NB4 (cell line): ENCODE data around the gene MYO15A.

ENCODE experiments used
- DNase-seq: peaks from one replicate; pipeline ENCODE4 v3.0.0; 2010; ENCODE audit warnings: low read depth
- H3K4me3 ChIP-seq: one replicate; pipeline ENCODE4 v1.5.1; 2011; ENCODE audit warnings: mild to moderate bottlenecking, low read depth, low read length, moderate library complexity
- MYC ChIP-seq: IDR thresholded peaks from 2 replicates; pipeline ENCODE4 v1.6.1; 2011; ENCODE audit warnings: low read depth, low read length
- POLR2A ChIP-seq: IDR thresholded peaks from 2 replicates; pipeline ENCODE4 v1.6.1; 2011; ENCODE audit warnings: mild to moderate bottlenecking; ENCODE audit not compliant: insufficient read length; ENCODE audit errors: extremely low read depth
- TF ChIP-seq, protein P1 (sequence below): IDR thresholded peaks from 2 replicates; pipeline ENCODE4 v1.6.1; 2011; ENCODE audit warnings: low read depth, low read length
- TF ChIP-seq, protein P2 (sequence below): IDR thresholded peaks from one replicate; pipeline ENCODE4 v1.5.1; 2012; ENCODE audit warnings: low read depth, low read length

Gene MYO15A

DNA sequence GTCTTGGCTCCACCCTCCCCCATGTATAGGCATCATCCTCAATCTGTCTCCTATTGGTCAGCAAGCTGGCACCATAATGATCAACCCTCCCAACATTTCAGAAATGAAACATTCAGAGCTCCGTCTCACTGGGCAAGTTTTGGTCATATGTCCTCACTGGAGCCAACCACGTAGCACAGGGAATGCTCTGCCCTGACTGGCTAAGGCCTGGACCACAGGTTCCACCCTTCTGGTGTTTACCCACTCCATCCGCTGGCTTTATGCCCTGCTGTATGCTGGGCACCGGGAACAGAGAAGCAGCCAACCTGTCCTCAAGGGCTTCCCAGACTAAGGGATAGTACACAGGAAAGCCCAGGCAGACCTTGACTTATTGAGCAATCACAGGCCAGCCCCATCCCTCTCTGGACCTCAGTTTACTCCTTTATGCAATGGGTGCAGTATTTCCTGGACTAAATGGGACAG lies 20.5 kb downstream of the MYO15A start:
- no peak overlapping the region for H3K4me3 ChIP-seq
- no peak for DNase-seq

DNA sequence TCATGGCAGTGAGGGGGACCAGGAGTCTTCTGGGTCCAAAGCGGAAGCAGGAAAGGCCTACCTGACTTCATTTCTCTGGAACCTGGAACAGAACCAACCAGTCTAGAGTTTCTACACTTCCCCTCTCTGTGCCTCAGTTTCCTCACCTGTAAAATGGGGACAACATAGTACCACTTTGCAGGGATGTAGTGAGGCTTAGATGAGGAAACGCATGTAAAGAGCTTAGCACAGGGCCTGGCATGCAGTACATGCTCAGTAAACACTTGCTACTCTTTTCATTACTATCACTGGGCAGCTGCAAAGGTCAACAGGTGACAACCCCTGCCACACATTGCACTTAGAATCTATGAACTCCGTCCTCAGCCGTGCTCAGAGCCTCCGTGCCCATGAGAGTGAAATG lies 24.2 kb downstream of the MYO15A start:
- TF ChIP-seq, protein P1, sequence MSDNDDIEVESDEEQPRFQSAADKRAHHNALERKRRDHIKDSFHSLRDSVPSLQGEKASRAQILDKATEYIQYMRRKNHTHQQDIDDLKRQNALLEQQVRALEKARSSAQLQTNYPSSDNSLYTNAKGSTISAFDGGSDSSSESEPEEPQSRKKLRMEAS: no peak
- TF ChIP-seq POLR2A (no peak), MYC (no peak)
- TF ChIP-seq, protein P2, sequence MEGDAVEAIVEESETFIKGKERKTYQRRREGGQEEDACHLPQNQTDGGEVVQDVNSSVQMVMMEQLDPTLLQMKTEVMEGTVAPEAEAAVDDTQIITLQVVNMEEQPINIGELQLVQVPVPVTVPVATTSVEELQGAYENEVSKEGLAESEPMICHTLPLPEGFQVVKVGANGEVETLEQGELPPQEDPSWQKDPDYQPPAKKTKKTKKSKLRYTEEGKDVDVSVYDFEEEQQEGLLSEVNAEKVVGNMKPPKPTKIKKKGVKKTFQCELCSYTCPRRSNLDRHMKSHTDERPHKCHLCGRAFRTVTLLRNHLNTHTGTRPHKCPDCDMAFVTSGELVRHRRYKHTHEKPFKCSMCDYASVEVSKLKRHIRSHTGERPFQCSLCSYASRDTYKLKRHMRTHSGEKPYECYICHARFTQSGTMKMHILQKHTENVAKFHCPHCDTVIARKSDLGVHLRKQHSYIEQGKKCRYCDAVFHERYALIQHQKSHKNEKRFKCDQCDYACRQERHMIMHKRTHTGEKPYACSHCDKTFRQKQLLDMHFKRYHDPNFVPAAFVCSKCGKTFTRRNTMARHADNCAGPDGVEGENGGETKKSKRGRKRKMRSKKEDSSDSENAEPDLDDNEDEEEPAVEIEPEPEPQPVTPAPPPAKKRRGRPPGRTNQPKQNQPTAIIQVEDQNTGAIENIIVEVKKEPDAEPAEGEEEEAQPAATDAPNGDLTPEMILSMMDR: no peak
- DNase-seq: no peak
- no peak overlapping the region for H3K4me3 ChIP-seq

More for the DNA sequence above, 20.5 kb downstream of the MYO15A start:
- TF ChIP-seq, protein P1: no peak
- TF ChIP-seq MYC (no peak), POLR2A (no peak)
- TF ChIP-seq, protein P2: no peak

DNA sequence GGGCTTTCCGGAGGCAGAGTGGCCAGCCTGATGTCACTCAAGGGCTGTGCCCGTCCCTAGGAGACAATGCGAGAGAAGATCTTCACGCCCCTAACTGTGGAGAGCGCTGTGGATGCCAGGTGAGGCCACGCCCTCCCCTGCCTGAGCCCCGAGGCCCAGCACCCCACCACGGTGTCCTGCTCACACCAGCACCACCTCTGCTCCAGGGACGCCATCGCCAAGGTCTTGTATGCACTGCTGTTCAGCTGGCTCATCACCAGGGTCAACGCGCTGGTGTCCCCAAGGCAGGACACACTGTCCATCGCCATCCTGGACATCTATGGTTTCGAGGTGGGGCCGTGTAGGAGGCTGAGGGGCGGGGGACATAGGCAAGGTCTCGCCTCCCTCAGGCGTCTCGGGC lies 27.8 kb downstream of the MYO15A start:
- TF ChIP-seq, protein P2: no peak
- TF ChIP-seq MYC: no peak
- TF ChIP-seq, protein P1: no peak
- no peak for TF ChIP-seq POLR2A
- no peak for DNase-seq
- H3K4me3 ChIP-seq: no peak overlapping the region

DNA sequence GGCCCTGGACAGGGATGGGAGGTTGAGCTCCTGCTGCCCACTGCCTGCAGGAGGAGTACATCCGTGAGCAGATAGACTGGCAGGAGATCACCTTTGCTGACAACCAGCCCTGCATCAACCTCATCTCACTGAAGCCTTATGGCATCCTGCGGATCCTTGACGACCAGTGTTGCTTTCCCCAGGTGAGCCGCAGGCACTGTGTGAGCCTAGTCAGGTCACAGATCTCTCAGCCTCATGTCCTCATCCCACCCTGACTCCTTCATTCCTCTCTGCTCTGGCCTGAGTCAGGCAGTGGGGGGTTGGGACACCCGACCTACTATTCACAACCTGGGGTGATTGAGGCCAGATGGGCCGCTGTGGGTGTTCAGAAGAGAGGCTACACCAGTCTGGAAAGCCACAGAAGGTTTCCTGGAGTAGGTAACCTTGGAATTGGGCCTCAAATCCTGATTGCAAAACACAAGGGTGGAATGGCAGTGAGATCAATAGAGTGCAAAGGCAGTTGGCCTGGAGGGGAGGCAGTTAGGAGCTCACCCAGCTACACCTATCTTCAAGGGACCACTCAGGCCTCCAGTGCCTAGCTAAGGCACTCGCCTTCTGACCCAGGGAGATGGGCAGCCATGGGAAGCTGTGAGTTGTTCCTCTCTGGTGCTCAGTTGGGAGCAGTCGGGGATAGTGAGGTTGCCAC lies 29.7 kb downstream of the MYO15A start:
- DNase-seq: no peak
- no peak overlapping the region for H3K4me3 ChIP-seq
- no peak for TF ChIP-seq POLR2A
- TF ChIP-seq, protein P1: no peak
- TF ChIP-seq MYC: no peak
- TF ChIP-seq, protein P2: no peak

DNA sequence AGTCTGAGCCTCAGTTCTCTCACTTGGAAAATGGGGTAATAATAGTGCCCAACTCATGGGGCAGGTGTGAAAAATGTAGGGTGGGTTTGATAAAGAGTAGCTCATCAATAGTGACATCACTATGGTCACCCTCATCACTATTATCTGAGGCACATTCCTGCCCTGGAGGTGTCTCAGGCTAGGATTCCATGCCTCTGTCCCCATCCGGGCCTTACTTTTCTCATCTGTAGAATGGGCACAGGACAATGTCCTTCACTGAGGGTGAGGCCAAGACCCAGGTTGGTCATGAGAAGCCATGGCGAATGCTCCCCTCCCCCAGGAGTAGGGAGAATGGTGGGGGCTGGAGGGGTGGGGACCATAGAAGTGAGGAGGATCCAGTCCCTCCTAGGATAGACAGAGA lies 30.5 kb downstream of the MYO15A start:
- TF ChIP-seq, protein P1: no peak
- TF ChIP-seq MYC (no peak), POLR2A (no peak)
- TF ChIP-seq, protein P2: no peak
- H3K4me3 ChIP-seq: no peak overlapping the region
- no peak for DNase-seq
